Measurements from ENCODE around the gene NPDC1.

NPDC1 gene

GRCh38 chr9:137070906-137071275 is 24.9 kb upstream of the NPDC1 start:
- H3K36me3 ChIP-seq (ENCODE audit: insufficient read depth) = no peaks in the 10 kb centered on the region
- peak overlapping the region; percentile 37; the same call in 1 of the 2 replicates for H3K9ac ChIP-seq
- no peak overlapping the region for H3K4me3 ChIP-seq (IDR thresholded peaks at IDR 0.05; ENCODE audit: insufficient read depth, low read depth, low read length)
- TF ChIP-seq, protein P1, sequence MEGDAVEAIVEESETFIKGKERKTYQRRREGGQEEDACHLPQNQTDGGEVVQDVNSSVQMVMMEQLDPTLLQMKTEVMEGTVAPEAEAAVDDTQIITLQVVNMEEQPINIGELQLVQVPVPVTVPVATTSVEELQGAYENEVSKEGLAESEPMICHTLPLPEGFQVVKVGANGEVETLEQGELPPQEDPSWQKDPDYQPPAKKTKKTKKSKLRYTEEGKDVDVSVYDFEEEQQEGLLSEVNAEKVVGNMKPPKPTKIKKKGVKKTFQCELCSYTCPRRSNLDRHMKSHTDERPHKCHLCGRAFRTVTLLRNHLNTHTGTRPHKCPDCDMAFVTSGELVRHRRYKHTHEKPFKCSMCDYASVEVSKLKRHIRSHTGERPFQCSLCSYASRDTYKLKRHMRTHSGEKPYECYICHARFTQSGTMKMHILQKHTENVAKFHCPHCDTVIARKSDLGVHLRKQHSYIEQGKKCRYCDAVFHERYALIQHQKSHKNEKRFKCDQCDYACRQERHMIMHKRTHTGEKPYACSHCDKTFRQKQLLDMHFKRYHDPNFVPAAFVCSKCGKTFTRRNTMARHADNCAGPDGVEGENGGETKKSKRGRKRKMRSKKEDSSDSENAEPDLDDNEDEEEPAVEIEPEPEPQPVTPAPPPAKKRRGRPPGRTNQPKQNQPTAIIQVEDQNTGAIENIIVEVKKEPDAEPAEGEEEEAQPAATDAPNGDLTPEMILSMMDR (conservative IDR thresholded peaks at IDR 0.05; ENCODE audit: low read depth, low read length) = no peak
- peak overlapping the region; percentile 88 for H3K4me2 ChIP-seq
- H3K79me2 ChIP-seq (ENCODE audit: insufficient read depth, low read depth) = no peaks in the 10 kb centered on the region
- 0 out of 2 replicates have a peak, but pooled peaks cover 6% of the 10 kb centered on the region for H4K20me1 ChIP-seq (ENCODE audit: insufficient read depth)
- peak overlapping the region; percentile 71 for H2AFZ ChIP-seq (ENCODE audit: low read depth)
- H3K27ac ChIP-seq = peak overlapping the region; percentile 24; the same call in 1 of the 2 replicates
- H3K27me3 ChIP-seq (ENCODE audit: insufficient read depth, low read depth) = no peaks in the 10 kb centered on the region
- H3K4me1 ChIP-seq (ENCODE audit: low read depth, poor library complexity, severe bottlenecking) = peaks cover 25% of the 10 kb centered on the region

GRCh38 chr9:137070201-137070905 is 24.4 kb upstream of the NPDC1 start, which contains the start of gene SAPCD2:
Gene SAPCD2 (minus strand): TSS chr9:137070557. CDS start chr9:137070460, 97 bp downstream.
- Histone ChIP-seq H4K20me1 (ENCODE audit: insufficient read depth) (0 out of 2 replicates have a peak, but pooled peaks cover 6% of the 10 kb centered on the region), H2AFZ (ENCODE audit: low read depth) (peak within 1 kb of the TSS; percentile 71), H3K79me2 (ENCODE audit: insufficient read depth, low read depth) (no peaks in the 10 kb centered on the region), H3K27me3 (ENCODE audit: insufficient read depth, low read depth) (no peaks in the 10 kb centered on the region), H3K4me1 (ENCODE audit: low read depth, poor library complexity, severe bottlenecking) (peaks cover 25% of the 10 kb centered on the region), H3K4me3 (IDR thresholded peaks at IDR 0.05; ENCODE audit: insufficient read depth, low read depth, low read length) (no peak within 1 kb of the TSS), H3K36me3 (ENCODE audit: insufficient read depth) (no peaks in the 10 kb centered on the region), H3K9ac (peak within 1 kb of the TSS; percentile 37; the same call in 1 of the 2 replicates), H3K27ac (peak within 1 kb of the TSS; percentile 24; the same call in 1 of the 2 replicates), H3K4me2 (peak within 1 kb of the TSS; percentile 88)
- TF ChIP-seq, protein P1 (conservative IDR thresholded peaks at IDR 0.05; ENCODE audit: low read depth, low read length) = no peak

GRCh38 chr9:137069508-137070091 is 23.6 kb upstream of the NPDC1 start:
- Histone ChIP-seq H3K27ac (no peak overlapping the region), H3K36me3 (ENCODE audit: insufficient read depth) (no peaks in the 10 kb centered on the region), H3K4me3 (IDR thresholded peaks at IDR 0.05; ENCODE audit: insufficient read depth, low read depth, low read length) (no peak overlapping the region), H4K20me1 (ENCODE audit: insufficient read depth) (0 out of 2 replicates have a peak, but pooled peaks cover 6% of the 10 kb centered on the region), H3K27me3 (ENCODE audit: insufficient read depth, low read depth) (no peaks in the 10 kb centered on the region), H3K4me2 (peak overlapping the region; percentile 86), H2AFZ (ENCODE audit: low read depth) (peak overlapping the region; percentile 71), H3K79me2 (ENCODE audit: insufficient read depth, low read depth) (no peaks in the 10 kb centered on the region), H3K9ac (no peak overlapping the region), H3K4me1 (ENCODE audit: low read depth, poor library complexity, severe bottlenecking) (peaks cover 25% of the 10 kb centered on the region)
- TF ChIP-seq, protein P1 (conservative IDR thresholded peaks at IDR 0.05; ENCODE audit: low read depth, low read length) = no peak

- Histone ChIP-seq H3K27ac (no peak overlapping the region), H4K20me1 (ENCODE audit: insufficient read depth) (0 out of 2 replicates have a peak, but pooled peaks cover 6% of the 10 kb centered on the region), H3K4me1 (ENCODE audit: low read depth, poor library complexity, severe bottlenecking) (peaks cover 25% of the 10 kb centered on the region), H2AFZ (ENCODE audit: low read depth) (no peak overlapping the region), H3K79me2 (ENCODE audit: insufficient read depth, low read depth) (no peaks in the 10 kb centered on the region), H3K36me3 (ENCODE audit: insufficient read depth) (no peaks in the 10 kb centered on the region), H3K27me3 (ENCODE audit: insufficient read depth, low read depth) (no peaks in the 10 kb centered on the region), H3K4me3 (IDR thresholded peaks at IDR 0.05; ENCODE audit: insufficient read depth, low read depth, low read length) (no peak overlapping the region), H3K9ac (no peak overlapping the region), H3K4me2 (peak overlapping the region; percentile 86)
- TF ChIP-seq, protein P1 (conservative IDR thresholded peaks at IDR 0.05; ENCODE audit: low read depth, low read length) = no peak
Observed at GRCh38 chr9:137068539-137069507, 22.8 kb upstream of the NPDC1 start.
